Activated effector memory CD4-positive, alpha-beta T cell treated with Interleukin-2 at 50 U/mL for 16 hours (primary cell): Measurements from ENCODE around the gene PAX8.

ENCODE experiments used
- DNase-seq: peaks from one replicate; pipeline ENCODE4 v3.0.0-alpha.2; 2020

Gene PAX8

DNA sequence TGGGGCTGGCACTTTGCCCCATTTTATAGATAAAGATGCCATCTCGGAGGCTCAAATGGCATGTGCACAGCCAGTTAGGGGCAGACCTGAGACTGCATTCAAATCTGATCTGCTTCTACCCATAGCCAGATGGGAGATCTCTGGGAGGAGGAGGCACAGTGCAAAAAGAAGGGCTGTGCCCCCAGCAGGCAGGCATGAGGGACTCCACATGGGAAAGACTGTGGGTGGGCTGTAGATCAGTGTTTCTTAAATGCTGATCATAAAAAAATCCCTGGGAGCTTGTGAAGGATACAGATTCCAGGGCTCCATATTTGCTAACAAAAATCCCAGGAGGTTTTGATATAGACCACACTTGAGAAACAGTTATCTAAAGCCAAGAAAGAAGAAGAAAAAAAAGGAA, 15.2 kb downstream of the PAX8 start:
- DNase-seq = no peak

DNA sequence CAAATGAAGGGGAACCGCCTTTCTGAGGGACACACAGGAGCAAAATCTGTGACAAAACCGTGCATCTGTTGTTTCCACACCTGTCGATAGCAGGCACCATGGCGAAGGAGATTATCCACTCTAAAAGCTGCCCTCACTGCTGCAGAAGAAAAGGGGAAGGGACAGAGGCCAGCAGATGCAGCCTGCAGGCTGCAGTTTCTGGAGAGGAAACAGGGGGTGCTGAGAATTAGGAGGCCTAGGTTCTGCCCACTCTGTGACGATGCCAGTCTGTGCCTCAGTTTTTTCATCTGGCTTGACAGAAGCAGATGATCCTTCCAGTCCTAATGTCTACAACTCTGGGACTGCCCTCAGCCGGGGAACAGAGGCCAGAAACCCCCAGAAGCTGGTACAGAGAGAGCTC, 17.7 kb downstream of the PAX8 start:
- DNase-seq = no peak

DNA sequence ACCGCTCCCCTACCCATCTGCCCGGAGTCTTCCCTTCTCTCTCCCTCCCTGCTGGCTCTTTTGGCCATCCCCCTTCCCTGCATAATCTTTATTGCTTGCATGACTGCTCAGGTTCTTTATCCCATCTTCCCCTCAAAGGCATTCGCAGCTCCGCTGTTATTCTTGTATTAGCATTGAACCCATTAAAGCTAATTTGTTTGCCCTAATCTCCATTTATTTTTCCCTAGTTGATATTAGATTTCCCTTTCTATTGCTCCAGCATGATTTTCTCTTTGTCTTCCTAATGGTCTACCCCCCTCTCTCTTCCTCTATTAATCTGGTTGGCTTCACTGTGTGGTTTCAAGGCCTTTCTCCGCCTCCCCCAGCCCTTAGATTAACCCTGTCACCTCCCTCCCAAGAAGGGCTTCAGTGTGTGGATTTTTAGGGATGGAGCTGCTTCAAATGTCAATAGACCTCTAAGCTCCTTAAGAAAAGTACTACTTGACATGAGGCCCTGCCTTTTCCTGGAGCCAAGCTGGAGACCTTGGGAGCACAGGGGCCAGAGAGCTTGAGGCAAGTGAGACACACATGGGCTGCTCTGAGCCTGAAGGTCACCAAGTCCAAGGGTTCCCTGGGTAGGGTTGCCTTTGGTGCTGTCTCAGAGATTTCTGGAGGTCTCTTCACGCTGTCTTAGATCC, 20.1 kb downstream of the PAX8 start:
- no peak for DNase-seq

DNA sequence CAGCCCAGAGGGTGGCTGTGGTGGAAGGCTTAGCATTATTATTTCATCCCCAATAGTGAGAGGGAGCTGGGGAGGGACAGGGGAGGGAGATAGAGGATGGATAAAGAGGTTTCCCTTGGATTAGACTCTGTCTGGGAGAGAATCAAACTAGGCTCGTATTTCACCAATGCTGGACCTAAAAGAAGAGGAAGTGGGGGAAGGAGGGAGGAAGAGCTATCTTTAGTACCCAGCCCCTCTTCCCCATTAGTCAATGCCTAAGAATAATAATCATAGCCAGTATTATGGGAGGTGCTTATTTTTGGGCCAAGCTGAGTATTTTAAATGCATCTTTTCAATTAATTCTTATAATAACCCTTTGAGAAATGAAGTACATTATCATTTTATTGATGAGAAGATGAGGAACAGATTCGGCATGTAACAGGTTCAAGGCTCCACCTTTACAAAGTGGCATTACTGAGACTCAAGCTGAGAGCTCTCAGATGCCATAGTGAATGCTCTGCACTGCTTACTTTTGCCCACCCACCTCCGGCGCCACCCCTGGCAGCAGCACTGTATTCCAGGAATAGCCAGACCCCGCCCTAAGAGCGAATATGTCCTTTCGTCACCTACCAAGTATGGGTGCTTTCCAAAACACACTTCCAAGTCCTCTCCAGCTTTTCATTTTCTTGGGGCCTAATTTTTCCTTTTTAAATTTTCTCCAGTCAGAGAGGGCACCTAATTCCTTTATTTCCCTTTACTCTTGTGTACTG, 21.0 kb downstream of the PAX8 start:
- DNase-seq = no peak

DNA sequence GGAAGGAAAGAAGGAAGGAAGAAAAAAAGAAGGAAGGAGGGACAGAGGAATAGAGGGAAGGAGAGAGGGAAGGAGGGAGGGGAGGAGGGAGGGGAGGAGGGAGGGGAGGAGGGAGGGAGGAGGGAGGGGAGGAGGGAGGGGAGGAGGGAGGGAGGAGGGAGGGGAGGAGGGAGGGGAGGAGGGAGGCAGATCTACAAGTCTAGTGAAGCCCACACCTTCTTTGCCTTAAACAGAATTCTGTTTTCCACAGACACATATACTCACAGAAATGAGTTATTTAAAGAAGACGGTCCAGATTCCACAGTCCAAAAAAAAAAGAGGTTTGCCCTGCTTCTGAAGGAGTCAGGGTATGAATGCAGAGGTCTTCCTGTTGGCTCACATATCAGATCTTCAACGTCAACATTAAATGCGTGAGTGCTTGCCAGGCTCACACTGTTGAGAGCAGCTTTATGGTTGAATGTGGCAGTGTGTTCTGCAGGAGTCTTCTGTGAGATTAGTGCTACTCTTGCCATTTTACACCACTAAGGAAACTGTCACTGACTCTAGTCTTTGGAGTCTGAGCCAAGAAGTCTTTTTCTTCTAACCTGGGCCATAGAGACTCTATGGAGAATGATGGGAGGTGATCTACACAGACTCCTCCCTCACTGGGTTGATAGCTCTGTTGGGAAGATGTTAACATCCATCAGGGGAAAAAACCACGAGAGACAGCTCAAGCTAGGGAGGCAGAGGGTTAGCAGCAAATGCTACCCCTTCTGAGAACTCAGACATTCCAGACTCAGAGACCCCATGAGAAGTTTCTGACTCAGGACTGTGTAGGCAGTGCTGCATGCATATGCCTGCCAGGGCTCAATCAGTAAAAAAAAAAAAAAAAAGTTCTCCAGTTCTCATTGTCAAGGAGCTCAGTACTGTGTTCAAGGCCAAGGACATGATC, 23.3 kb downstream of the PAX8 start:
- DNase-seq = no peak

DNA sequence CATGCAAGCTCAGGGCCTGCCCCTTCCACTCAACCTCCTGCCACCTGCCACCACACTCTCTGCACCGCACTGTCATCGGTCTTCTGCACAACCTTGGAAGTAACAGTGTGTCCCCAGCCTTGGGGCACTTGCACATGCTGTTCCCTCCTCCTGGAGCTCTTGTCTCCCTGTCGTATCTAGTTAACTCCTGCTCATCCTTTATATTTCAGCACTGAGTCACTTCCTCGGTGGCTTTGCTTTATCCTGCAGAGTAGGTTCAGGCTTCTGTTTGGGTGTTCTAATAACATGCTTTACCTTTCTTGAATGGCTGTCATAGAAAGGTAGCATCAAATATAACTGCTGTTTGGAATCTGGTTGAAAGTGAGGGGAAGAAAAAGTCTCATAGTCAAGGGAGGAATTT, 25.3 kb downstream of the PAX8 start:
- DNase-seq = no peak

DNA sequence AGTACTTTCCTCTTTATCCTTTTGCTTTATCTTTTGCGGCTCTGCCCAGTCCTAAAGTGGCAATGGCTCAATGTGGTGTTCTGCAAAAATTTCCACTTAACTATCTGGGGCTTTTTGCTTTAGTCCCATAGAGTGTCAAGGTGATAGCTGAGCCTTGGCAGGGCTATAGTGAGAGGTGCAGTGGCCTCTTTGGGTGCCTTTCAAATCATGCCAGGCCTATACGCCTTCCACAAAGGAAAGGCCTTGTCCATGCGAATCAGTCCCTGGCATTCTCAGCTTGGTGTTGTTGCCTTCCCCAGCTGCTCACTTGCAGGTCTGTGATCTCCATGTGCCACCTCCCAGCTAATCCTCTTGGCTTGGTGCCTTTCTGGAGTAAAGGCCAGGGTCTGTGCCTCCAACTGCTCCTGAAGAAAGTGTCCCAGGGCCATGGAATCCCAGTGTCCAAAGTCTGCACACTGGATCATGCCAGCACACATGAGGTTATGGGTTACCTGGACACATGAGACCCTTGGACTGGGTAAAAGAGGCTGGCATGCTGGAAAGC, 26.6 kb downstream of the PAX8 start:
- DNase-seq = no peak

DNA sequence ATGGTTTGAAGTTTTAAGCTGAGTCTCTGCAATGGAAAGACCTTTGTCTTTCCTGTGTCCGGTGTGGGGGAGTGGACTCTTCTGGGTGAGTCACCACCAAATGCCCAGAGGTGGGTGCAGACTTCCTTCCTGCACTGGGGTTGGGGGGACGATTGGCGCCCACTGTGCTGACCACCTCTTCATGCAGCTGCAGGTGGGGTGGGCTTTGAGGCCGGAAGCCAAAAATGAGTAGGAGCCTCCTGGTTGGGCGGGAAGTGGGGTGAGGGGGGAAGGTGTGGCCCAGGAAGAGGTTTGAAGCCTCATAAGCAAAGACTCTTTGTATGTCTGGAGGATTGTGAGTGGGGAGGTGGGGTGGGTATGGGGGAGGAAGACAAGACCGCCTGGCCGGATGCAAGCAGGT, 27.6 kb downstream of the PAX8 start:
- DNase-seq = peak; percentile 39

DNA sequence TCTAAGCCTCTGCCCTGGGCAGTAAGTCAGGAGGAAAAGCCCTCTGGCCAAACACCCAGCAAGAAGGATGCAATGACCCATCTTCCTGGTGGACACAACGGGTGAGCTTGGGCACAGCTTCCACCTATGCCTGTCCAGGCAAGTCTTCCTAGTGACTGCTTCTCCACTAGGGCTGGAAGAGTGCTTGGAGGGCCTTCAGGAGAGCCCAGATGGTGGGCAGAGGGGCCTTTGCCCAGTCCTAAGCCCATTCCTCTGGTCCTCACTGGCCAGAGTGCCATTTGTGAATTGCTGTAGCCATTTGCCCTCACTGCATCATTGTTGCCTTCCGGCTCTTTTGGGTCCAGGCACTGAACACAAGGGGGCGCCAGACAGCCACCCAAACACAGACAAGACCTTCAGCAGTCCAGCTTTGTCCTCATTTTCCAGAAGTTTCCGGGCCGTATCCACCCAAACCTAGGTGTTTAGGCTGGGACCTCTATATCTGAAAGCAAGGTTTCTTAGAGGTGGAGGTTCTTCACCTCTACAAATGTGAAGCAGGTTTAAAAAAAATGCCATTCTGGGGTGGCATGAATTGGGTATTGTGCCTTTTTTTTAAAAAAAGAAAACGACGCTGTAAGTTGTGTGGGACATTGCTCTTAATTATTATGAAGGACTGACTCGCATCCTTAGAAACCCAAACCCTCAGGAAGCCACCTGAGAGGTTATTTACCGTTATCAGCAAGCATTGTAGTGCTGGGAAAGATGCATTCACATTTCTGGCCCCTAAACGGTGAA, 29.5 kb downstream of the PAX8 start:
- DNase-seq = peak; percentile 69

DNA sequence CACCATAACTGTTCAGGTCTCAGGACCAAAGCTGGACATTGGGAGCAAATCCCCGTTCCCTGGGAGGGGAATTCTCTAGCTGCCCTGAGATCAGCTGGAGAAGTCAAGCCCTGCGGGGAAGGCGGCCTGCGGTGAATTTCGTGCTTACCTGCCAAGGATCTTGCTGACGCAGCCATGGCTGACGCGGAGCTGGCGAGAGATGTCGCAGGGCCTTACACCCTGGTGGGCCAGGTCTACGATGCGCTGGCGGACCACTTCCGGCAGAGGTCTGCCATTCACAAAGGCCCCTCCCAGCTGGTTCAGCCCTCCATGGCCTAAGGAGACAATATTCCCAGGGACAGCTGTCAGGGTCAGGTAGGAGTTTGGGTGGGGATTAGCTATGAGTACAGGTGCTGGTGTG, 32.1 kb downstream of the PAX8 start:
- DNase-seq = no peak

DNA sequence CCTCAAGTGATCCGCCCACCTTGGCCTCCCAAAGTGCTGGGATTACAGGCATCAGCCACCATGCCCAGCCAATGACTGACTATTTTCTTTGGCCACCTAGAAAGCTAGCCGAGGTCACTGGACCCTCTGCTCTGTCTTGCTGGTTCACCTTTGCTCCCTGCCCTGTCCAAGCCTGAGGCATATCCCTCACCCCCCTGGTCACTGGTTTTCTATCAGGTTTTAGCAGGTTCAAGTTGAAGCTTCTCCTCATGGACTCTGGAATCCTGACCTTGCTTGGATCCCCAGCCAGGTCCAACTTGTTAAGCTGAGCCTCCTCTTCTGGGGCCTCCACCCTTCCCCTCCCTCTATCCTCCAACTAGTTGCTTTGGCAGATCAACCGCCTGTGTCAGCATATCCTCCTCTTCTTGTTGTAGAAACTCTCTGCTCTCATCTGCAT, 33.4 kb downstream of the PAX8 start:
- no peak for DNase-seq

DNA sequence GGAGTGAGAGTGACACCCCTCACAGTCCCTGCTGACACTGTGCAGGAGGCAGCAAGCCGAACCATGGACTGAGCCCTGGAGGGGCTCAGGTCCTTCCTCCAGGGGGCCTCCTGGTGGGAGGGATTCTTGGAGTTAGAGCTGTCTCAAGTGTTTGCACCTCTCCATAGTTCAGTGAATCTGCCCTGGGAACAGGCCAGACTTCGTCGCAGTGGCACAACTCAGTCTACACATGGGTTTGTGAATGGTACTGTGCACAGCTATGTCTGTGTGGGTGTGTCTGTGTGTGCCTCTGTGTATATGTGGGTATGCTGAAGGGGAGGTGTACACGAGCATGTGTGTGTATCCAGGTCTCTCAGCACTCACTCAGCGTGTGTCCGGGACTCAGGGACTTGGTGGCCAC, 36.4 kb downstream of the PAX8 start:
- no peak for DNase-seq

DNA sequence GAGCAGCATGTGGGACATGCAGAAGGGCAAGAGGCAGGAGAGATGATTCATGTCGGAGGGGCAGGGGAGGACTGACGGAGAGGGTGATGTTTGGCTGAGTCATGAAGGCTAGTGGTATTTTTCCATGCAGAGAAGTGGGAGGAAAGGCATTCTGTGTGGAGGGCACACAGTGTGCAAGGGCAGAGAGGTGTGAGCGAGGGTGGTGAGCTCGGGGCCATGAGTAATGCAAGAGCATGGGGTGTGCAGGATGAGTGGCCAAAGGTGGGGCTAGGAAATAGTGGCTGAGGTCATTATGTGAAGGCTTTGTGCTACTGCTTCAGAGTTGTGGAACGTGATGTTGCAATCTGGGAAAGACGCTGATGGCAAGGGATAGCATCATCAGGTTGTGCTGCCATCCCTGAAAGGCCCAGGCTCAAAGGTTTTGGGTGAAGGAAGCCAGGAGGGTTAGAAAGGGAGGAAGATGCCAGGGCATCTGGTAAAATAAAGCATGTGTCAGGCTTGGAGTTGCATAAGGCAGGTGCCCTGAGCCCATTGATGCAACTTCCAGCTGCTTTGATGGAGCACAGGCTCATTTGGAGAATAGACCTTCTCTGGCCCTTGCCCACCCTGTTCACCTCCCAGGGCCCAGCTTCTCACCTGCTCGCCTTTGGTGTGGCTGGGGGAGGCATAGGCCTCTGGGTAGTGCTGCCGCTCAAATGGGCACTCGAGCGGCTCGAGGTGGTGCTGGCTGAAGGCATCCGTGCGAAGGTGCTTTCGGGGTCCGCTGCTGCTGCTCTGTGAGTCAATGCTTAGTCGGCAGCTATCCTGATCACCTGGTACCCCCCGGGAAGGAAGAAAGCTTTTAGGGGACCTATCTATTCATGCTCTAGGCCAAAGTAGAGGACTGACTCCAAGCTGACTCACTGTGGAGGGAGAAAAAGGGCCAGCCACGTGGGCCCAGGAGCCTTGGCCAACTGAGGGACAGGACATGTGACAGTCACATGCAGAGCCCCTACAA, 37.5 kb downstream of the PAX8 start:
- DNase-seq = no peak

DNA sequence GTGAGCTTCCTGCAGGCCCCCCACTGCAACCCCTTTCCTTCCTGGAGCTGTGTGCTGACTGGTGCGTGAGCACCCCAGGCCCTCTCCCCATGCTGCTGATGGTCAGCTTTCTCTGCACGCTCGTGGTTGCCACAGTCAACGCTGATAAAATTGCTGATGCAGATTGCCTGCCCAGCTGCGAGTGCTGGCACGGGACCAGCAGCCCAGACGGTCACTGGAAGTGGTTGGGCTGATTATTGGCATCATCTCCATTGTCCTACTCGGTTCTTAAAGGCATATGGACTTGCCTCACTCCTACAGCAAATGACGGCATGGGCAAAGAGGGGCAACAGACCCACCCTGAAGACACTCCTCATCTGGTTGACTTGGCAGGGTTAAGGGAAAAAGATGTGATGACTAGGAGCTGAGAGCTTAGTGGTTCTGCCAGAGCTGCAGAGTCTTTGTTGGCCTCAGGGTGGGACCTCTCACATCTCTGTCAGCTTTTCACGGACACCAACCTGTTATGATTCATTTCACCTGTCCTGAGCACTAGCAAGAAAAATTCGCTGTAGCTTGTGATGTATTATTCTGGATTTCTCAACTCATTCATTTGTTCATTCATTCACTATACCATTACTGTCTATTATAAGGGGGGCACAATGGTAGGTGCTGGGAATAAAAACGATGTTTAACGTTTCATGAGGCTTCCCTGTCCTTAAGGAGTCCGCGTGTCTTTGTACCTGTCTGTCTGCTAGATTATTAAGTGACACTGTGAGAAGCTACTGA, 38.4 kb downstream of the PAX8 start:
- DNase-seq = no peak

DNA sequence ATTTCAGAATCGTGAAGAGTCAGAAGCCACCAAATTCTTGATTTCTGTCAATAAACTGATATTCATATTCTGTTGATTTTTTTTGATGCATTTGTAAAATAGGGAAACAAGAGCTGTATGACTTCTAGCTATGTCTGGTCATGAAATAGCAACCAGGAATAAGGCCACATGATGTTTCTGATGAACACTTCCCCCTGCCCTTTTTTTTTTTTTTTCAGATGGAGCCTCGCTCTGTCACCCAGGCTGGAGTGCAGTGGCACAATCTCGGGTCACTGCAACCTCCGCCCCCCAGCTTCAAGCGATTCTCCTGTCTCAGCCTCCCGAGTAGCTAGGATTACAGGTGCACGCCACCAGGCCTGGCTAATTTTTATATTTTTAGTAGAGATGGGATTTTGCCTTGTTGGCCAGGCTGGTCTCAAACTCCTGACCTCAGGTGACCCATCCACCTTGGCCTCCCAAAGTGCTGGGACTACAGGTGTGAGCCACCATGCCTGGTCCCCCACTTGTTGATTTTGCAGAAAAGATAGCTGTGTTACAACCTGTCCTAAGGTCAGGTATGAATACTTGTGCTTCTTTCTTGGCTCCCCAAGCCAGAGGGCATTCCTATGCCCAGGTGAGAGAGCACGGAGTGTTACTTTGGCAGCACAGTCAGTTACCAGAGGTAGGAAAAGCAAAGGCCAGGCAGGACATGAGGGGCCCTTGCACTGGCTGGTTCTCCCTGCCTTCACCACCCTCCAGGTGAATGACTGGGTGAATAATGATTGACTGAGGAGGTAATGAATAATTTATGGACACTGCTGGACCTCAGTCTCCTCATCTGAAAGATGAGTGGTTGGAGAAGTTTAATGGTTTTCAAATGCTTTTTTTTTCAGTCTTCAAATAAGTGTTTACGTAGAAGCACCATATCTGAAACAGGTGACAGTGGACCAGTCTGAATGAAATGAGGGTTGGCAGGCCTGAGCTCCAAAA, 39.6 kb downstream of the PAX8 start:
- no peak for DNase-seq

DNA sequence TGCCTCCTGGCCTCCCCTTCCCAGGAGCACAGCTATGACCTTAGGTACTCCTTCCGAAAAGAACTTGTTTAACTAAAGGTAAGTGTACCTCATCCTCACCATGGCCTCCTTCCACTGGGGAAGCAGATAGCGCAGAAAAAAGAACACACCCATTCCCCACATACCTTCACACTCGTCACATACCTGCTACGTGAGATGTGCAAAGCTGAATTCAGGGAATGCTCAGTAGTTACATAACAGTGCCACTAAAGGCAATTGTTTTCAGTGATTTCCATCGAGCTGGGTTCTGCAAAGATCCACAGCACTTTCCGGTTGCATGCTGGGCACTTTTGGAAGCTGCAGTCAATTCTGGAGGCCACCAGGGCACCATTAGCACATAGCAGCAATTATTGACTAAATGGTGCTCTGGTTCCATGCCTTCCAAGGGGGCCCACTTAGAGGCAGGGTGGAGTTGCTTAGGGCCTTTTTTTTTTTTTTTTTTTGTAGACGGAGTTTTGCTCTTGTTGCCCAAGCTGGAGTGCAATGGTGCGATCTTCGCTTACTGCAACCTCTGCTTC, 41.0 kb downstream of the PAX8 start:
- DNase-seq = no peak

DNA sequence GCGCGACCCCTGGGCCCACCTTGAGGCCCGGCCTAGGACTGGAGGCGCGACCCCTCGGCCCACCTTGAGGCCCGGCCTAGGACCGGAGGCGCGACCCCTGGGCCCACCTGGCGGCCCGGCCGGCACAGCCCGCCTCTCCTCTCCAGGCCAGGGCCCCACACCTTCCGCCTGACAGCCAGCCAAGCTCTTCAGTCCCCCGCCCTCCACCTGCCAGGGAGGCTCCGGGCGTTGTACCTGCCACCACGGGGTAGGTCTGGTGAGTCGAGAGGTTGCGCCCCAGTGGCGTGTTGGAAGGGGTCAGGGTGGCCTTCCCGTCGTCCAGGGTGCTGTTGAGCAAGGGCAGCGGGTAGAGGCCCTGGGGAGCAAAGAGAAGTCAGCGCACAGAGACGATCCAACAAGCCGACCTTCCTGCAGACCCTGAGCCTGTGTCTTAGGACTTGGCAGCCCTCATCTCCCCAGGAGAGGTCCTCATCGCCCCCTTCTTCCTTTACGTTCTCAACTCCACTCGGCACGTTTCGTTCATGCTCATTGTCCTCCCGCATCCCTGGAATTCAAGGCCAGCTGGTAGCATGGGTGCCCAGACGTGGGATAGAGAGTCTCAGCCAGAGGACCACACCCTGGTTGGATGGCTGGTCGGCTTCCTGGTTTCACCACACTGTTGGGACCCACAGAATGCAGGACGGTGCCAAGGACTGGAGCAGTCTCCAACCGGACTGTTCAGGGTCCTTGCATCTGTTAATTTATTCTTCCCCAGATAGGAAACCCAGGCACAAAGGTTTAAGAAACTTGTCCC, 42.2 kb downstream of the PAX8 start:
- no peak for DNase-seq
